Activated CD4-positive, alpha-beta T cell treated with anti-CD3 and anti-CD28 coated beads for 36 hours (primary cell): Measurements from ENCODE around the gene KCNIP2. TPM values are rescaled to one million over a fixed set of nuclear protein-coding genes. Genes with fewer than 3 reads are reported as not detected.
"Not testable (repeated sequence)": the region's sequence is repeated elsewhere in the genome, so short reads cannot be mapped to it uniquely, and the experiment has no call there.

Experiments used
- ATAC-seq: fragments of 200-7000 bp; cut with Tn5 transposase; one replicate; pipeline ENCODE4 v1.10.0; 2021; ENCODE audit warnings: mild to moderate bottlenecking, moderate library complexity
- CTCF ChIA-PET: fragments of 350-600 bp; sonication (Branson Sonifier 250); formaldehyde crosslinking; loops from one replicate; lab custom pipeline; 2021; ENCODE audit warnings: antibody characterized with exemption; lab: Charles Lee
- POLR2A ChIA-PET: fragments of 350-600 bp; sonication (Branson Sonifier 250); formaldehyde crosslinking; loops from one replicate; lab custom pipeline; 2021; ENCODE audit warnings: antibody characterized with exemption, inconsistent platforms; lab: Charles Lee
- DNase-seq: peaks from one replicate; pipeline ENCODE4 v3.0.0-alpha.2; 2020
- H3K27ac Mint-ChIP-seq: one replicate; pipeline ENCODE4 v1.8.0; 2021; ENCODE audit warnings: mixed read lengths
- H3K27me3 Mint-ChIP-seq: one replicate; pipeline ENCODE4 v1.8.0; 2021; ENCODE audit warnings: mixed read lengths
- H3K36me3 Mint-ChIP-seq: one replicate; pipeline ENCODE4 v1.8.0; 2021; ENCODE audit warnings: low read depth, mixed read lengths
- H3K4me1 Mint-ChIP-seq: one replicate; pipeline ENCODE4 v1.8.0; 2021; ENCODE audit warnings: mixed read lengths
- H3K4me3 Mint-ChIP-seq: one replicate; pipeline ENCODE4 v1.8.0; 2021; ENCODE audit warnings: mild to moderate bottlenecking, moderate library complexity, mixed read lengths
- H3K9me3 Mint-ChIP-seq: one replicate; pipeline ENCODE4 v1.8.0; 2021; ENCODE audit warnings: low read depth, mixed read lengths
- intact Hi-C, 2 experiments: fragments of 100-400 bp; cut with DNase I in 1 of 2; cut with micrococcal nuclease in 1 of 2; formaldehyde crosslinking; loops; one replicate each; pipeline versions ENCODE4 v1.14.2 to v1.15.1; 2022 to 2024; cut with DNase I, micrococcal nuclease
- total RNA-seq, 2 experiments: library from RNA; stranded (reverse); gene quantifications; one replicate each; pipeline ENCODE4 v1.2.3, GENCODE V29; 2021

The KCNIP2 gene
- total RNA-seq, 2 experiments from 2014 or later, result 2.7 to 2.8 TPM

GRCh38 chr10:101814466-101815071, 29.0 kb downstream of the KCNIP2 start:
- H3K9me3 Mint-ChIP-seq, result no peaks in the 10 kb centered on the region
- ChIA-PET POLR2A (interaction anchor here (0.5 kb wide), 1 partner anchor 418 kb away, joined by 3 read pairs; no protein-coding TSS in a partner anchor), CTCF (interaction anchor here (0.8 to 1.8 kb wide), 4 partner anchors 25 to 258 kb away, joined by 3 to 11 read pairs (median 4); partner anchors contain the start of gene NPM3)
- H3K36me3 Mint-ChIP-seq, result peaks cover 48% of the 10 kb centered on the region
- DNase-seq (no peak), ATAC-seq (peak; percentile 14)
- intact Hi-C loops, result loop anchor here (5.0 to 10.0 kb wide), 5 partner anchors 303 to 1280 kb away; partner anchors contain the start of genes CNNM2 (in 1 of the 2), HIF1AN (in 1 of the 2), PDZD7 (in 1 of the 2) and SFXN3 (in 1 of the 2)
- no peaks in the 10 kb centered on the region for H3K27me3 Mint-ChIP-seq
- peak overlapping the region; percentile 89 for H3K4me3 Mint-ChIP-seq
- H3K4me1 Mint-ChIP-seq, result peaks cover 48% of the 10 kb centered on the region
- H3K27ac Mint-ChIP-seq, result peak overlapping the region; percentile 85

DNA sequence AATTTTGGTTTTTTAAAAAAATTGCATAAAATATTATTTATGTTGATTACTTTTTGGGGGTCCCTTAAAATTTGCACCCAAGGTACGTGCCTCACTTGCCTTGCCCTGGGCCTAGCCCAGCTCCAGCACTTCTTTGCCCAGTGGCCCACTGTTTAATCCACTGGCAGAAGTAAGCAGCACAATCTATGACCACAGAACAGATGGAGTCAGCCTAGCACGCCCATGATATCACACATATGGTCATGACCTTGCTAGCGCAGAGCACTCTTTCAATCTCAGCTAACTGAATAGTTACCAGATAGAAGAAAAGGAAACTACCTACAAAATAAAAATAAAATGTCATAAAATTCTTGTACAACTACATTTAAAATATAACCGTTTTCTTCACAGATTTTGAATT, 31.0 kb downstream of the KCNIP2 start:
- ATAC-seq, result no peak
- H3K36me3 Mint-ChIP-seq, result peaks cover 56% of the 10 kb centered on the region
- intact Hi-C loops, result loop anchor here in 1 of 2 experiments (10.0 kb wide), 1 partner anchor 1278 kb away; the partner anchor contains the start of gene HIF1AN
- H3K9me3 Mint-ChIP-seq, result no peaks in the 10 kb centered on the region
- DNase-seq, result no peak
- H3K4me1 Mint-ChIP-seq, result peaks cover 52% of the 10 kb centered on the region
- peak overlapping the region; percentile 8 for H3K27ac Mint-ChIP-seq
- ChIA-PET CTCF (interaction anchor here (1.0 to 2.2 kb wide), 4 partner anchors 9 to 28 kb away, joined by 3 to 6 read pairs (median 6); no protein-coding TSS in a partner anchor), POLR2A (interaction anchor here (0.6 to 1.3 kb wide), 3 partner anchors 8 to 112 kb away, joined by 3 to 8 read pairs (median 3); no protein-coding TSS in a partner anchor)
- no peak overlapping the region for H3K4me3 Mint-ChIP-seq
- no peaks in the 10 kb centered on the region for H3K27me3 Mint-ChIP-seq

DNA sequence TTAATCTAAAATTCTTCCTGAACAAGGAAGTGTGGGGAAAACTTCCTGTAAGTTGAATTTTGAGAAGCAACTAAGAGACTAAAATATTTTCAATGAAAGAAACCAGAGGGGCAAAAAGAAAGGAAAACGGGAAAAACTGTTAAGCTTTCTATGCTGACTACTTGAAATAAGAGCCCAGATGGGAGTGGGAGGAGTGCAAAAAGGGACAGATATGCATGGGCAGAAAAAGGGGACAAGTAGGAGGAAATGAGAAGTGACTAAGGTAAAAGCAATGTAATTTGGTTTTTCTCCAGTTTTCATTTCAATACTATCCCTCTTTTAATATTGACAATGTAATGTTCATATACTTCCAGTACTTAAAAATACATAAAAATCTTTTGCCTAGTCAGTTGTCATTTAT, 36.4 kb downstream of the KCNIP2 start:
- no peaks in the 10 kb centered on the region for H3K27me3 Mint-ChIP-seq
- no peak overlapping the region for H3K4me3 Mint-ChIP-seq
- H3K9me3 Mint-ChIP-seq, result no peaks in the 10 kb centered on the region
- no peak overlapping the region for H3K27ac Mint-ChIP-seq
- peaks cover 50% of the 10 kb centered on the region for H3K36me3 Mint-ChIP-seq
- CTCF ChIA-PET, result interaction anchor here (1.3 kb wide), 1 partner anchor 33 kb away, joined by 3 read pairs; no protein-coding TSS in a partner anchor
- peaks cover 36% of the 10 kb centered on the region for H3K4me1 Mint-ChIP-seq
- POLR2A ChIA-PET, result no interaction called here
- intact Hi-C loops, result no loop called here
- no peak for DNase-seq
- no peak for ATAC-seq

- peaks cover 54% of the 10 kb centered on the region for H3K36me3 Mint-ChIP-seq
- peaks cover 25% of the 10 kb centered on the region for H3K4me1 Mint-ChIP-seq
- ChIA-PET POLR2A (no interaction called here), CTCF (interaction anchor here (1.6 kb wide), 1 partner anchor 201 kb away, joined by 4 read pairs; no protein-coding TSS in a partner anchor)
- intact Hi-C loops, result no loop called here
- no peaks in the 10 kb centered on the region for H3K9me3 Mint-ChIP-seq
- no peak for ATAC-seq
- no peak overlapping the region for H3K27ac Mint-ChIP-seq
- no peaks in the 10 kb centered on the region for H3K27me3 Mint-ChIP-seq
- H3K4me3 Mint-ChIP-seq, result no peak overlapping the region
- DNase-seq, result no peak
Observed at GRCh38 chr10:101803511-101803910, 40.1 kb downstream of the KCNIP2 start.

DNA sequence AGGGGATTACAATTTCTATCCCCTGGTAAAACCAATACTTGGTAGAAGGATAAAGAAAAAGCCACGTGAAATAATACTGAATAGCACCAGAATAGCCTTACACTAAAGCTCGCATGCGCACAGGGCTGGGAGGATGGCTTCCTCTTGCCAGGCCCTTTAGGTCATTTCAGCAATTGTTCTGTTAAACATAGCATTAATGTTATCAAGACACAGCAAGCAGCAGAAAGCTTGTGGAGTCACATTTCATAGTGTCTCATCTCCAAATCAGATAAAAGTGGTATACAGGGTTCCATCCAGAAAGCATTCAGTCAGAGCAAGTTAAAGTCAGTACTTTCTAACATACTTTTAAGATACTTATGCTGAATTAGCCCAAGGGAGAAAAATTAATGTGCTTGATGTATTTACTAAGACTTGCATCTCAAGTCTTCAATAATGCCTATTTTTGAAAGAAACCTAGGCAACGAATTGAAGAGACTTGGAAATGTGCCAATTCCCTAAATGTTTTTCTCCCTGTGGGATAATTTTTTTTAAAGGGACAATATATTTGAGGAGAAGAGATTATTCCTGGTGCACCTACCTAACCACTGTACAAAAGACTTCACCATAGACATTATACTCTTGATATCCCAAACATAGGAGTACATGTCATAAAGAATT, 46.1 kb downstream of the KCNIP2 start:
- no peak overlapping the region for H3K4me3 Mint-ChIP-seq
- intact Hi-C loops, result no loop called here
- H3K36me3 Mint-ChIP-seq, result peaks cover 67% of the 10 kb centered on the region
- ChIA-PET CTCF (interaction anchor here (0.6 to 4.7 kb wide), 6 partner anchors 11 to 515 kb away, joined by 3 to 35 read pairs (median 4); partner anchors contain the start of gene NPM3), POLR2A (interaction anchor here (0.6 to 0.7 kb wide), 2 partner anchors 15 to 515 kb away, joined by 3 read pairs; no protein-coding TSS in a partner anchor)
- H3K4me1 Mint-ChIP-seq, result peaks cover 12% of the 10 kb centered on the region
- DNase-seq (no peak), ATAC-seq (no peak)
- no peaks in the 10 kb centered on the region for H3K27me3 Mint-ChIP-seq
- H3K9me3 Mint-ChIP-seq, result no peaks in the 10 kb centered on the region
- H3K27ac Mint-ChIP-seq, result peak overlapping the region; percentile 13

DNA sequence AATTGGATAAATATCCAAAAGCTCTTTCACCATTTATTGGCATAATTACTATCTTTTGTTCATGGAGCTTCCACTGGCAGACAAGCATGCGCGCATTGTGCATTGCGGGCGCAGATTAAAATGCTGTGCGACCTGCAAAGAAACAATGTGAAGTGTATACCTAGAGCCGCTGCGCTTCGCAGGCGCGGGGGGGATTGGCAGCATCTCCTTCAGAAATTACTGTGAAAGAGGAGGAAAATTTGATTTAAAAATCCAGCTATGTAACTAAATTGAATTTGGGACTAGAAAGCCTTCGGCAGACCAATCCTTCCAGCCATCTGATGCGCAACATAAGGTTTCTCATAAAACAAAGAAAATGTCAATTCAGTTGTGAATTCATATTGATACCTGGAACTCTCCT, 50.1 kb downstream of the KCNIP2 start:
- ChIA-PET CTCF (interaction anchor here (3.5 to 4.7 kb wide), 2 partner anchors 9 to 12 kb away, joined by 18 to 35 read pairs; partner anchors contain the start of gene NPM3), POLR2A (no interaction called here)
- intact Hi-C loops, result no loop called here
- Mint-ChIP-seq H3K4me1 (peaks cover 2% of the 10 kb centered on the region), H3K27me3 (no peaks in the 10 kb centered on the region), H3K36me3 (peaks cover 59% of the 10 kb centered on the region), H3K4me3 (no peak overlapping the region), H3K27ac (no peak overlapping the region), H3K9me3 (no peaks in the 10 kb centered on the region)
- DNase-seq (no peak), ATAC-seq (no peak)

- Mint-ChIP-seq H3K4me3 (no peak overlapping the region), H3K36me3 (peaks cover 58% of the 10 kb centered on the region), H3K27ac (no peak overlapping the region), H3K4me1 (peaks cover 8% of the 10 kb centered on the region), H3K9me3 (no peaks in the 10 kb centered on the region), H3K27me3 (no peaks in the 10 kb centered on the region)
- intact Hi-C loops, result loop anchor here in 1 of 2 experiments (10.0 kb wide), 1 partner anchor 1255 kb away; the partner anchor contains the start of gene HIF1AN
- DNase-seq, result no peak
- no peak for ATAC-seq
- POLR2A ChIA-PET, result no interaction called here
- CTCF ChIA-PET, result interaction anchor here (1.7 kb wide), 1 partner anchor 9 kb away, joined by 3 read pairs; no protein-coding TSS in a partner anchor
Observed at GRCh38 chr10:101789686-101790085, 53.9 kb downstream of the KCNIP2 start.

GRCh38 chr10:101789231-101789630, 54.4 kb downstream of the KCNIP2 start:
- ATAC-seq, H3K27me3 Mint-ChIP-seq, DNase-seq, H3K9me3 Mint-ChIP-seq, H3K4me3 Mint-ChIP-seq, H3K27ac Mint-ChIP-seq, POLR2A ChIA-PET: not testable (repeated sequence)
- CTCF ChIA-PET, result interaction anchor here (1.7 kb wide), 1 partner anchor 8 kb away, joined by 3 read pairs; no protein-coding TSS in a partner anchor
- peaks cover 56% of the 10 kb centered on the region for H3K36me3 Mint-ChIP-seq
- peaks cover 13% of the 10 kb centered on the region for H3K4me1 Mint-ChIP-seq
- intact Hi-C loops, result loop anchor here in 1 of 2 experiments (10.0 kb wide), 1 partner anchor 1254 kb away; the partner anchor contains the start of gene HIF1AN

DNA sequence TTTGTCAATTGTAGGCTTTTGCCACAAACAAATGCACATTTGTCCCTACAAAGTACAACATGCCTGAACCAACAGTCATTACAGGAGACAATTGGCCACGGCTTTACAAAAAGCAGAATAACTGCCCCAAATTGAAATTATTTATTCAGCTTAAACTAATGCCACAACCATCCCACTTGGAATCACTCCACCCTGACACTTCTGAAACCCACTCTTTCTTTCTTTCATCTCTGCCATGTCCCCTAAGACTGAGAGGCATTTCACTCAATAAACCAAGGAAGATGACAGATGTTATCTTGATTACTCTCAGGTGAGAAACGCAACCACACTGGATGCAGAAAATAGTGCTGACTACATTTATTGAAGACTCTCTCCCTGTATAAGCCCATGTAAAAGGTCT, 57.8 kb downstream of the KCNIP2 start:
- no peak overlapping the region for H3K4me3 Mint-ChIP-seq
- no peak overlapping the region for H3K27ac Mint-ChIP-seq
- peaks cover 51% of the 10 kb centered on the region for H3K36me3 Mint-ChIP-seq
- peaks cover 34% of the 10 kb centered on the region for H3K4me1 Mint-ChIP-seq
- H3K9me3 Mint-ChIP-seq, result no peaks in the 10 kb centered on the region
- intact Hi-C loops, result loop anchor here in 1 of 2 experiments (10.0 kb wide), 1 partner anchor 1251 kb away; the partner anchor contains the start of gene HIF1AN
- no peak for DNase-seq
- POLR2A ChIA-PET, result interaction anchor here (0.7 to 1.3 kb wide), 2 partner anchors 30 to 32 kb away, joined by 3 to 12 read pairs; partner anchors contain the start of gene OGA
- CTCF ChIA-PET, result interaction anchor here (0.7 to 3.9 kb wide), 4 partner anchors 9 to 183 kb away, joined by 3 to 21 read pairs (median 16); partner anchors contain the start of gene OGA
- no peaks in the 10 kb centered on the region for H3K27me3 Mint-ChIP-seq
- ATAC-seq, result no peak

GRCh38 chr10:101784558-101784957, 59.0 kb downstream of the KCNIP2 start:
- Mint-ChIP-seq H3K27ac (peak overlapping the region; percentile 97), H3K4me1 (peaks cover 43% of the 10 kb centered on the region)

More at GRCh38 chr10:101784558-101784957, 59.0 kb downstream of the KCNIP2 start:
- DNase-seq (no peak), ATAC-seq (no peak)
- Mint-ChIP-seq H3K27me3 (no peaks in the 10 kb centered on the region), H3K4me3 (peak overlapping the region; percentile 94), H3K36me3 (peaks cover 51% of the 10 kb centered on the region), H3K9me3 (no peaks in the 10 kb centered on the region)
- ChIA-PET CTCF (interaction anchor here (0.9 to 5.0 kb wide), 10 partner anchors 10 to 570 kb away, joined by 3 to 28 read pairs (median 11); partner anchors contain the start of gene OGA), POLR2A (interaction anchor here (1.0 kb wide), 1 partner anchor 930 kb away, joined by 4 read pairs; the partner anchor contains the start of genes ARL3 and SFXN2)
- intact Hi-C loops, result loop anchor here (5.0 to 10.0 kb wide), 4 partner anchors 48 to 1250 kb away; partner anchors contain the start of genes DPCD (in 1 of the 2), HIF1AN (in 1 of the 2) and POLL (in 1 of the 2)
